Erythroblast (primary cell): ENCODE data around the gene NEK11.

Experiments
- GATA1 ChIP-seq: IDR thresholded peaks from 2 replicates; pipeline ENCODE4 v1.6.1; 2011; ENCODE audit warnings: low read depth, mild to moderate bottlenecking, control low read depth, low read length, moderate library complexity
- POLR2A ChIP-seq: IDR thresholded peaks from 2 replicates; pipeline ENCODE4 v1.6.1; 2011; ENCODE audit warnings: mild to moderate bottlenecking, low read length

- TF ChIP-seq POLR2A (no peak), GATA1 (no peak)
Measured at GRCh38 chr3:131081224-131081623, 54.5 kb downstream of the NEK11 start.
